Measurements from ENCODE around the gene SLC25A53.

GRCh38 chrX:104193485-104193884 is 36.7 kb upstream of the SLC25A53 start:
- TF ChIP-seq, protein P1, sequence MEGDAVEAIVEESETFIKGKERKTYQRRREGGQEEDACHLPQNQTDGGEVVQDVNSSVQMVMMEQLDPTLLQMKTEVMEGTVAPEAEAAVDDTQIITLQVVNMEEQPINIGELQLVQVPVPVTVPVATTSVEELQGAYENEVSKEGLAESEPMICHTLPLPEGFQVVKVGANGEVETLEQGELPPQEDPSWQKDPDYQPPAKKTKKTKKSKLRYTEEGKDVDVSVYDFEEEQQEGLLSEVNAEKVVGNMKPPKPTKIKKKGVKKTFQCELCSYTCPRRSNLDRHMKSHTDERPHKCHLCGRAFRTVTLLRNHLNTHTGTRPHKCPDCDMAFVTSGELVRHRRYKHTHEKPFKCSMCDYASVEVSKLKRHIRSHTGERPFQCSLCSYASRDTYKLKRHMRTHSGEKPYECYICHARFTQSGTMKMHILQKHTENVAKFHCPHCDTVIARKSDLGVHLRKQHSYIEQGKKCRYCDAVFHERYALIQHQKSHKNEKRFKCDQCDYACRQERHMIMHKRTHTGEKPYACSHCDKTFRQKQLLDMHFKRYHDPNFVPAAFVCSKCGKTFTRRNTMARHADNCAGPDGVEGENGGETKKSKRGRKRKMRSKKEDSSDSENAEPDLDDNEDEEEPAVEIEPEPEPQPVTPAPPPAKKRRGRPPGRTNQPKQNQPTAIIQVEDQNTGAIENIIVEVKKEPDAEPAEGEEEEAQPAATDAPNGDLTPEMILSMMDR (IDR thresholded peaks at IDR 0.05) = no peak
- no peak for TF ChIP-seq POLR2A (IDR thresholded peaks at IDR 0.05)

All from testis (tissue), 2 donors.